Neural cell (in vitro differentiated cells): Measurements from ENCODE around the gene ELN.

Source experiments
- EP300 ChIP-seq: fragments of 450-650 bp; conservative IDR thresholded peaks from 2 replicates; pipeline ENCODE4 v1.6.1; 2014; ENCODE audit warnings: antibody characterized with exemption, mild to moderate bottlenecking, moderate library complexity; ENCODE audit not compliant: poor library complexity, severe bottlenecking
- POLR2AphosphoS5 ChIP-seq: IDR thresholded peaks from 2 replicates; pipeline ENCODE4 v1.6.1; 2012
- TF ChIP-seq, protein P1 (sequence below): fragments of 450-650 bp; IDR thresholded peaks from 2 replicates; pipeline ENCODE4 v1.5.1; 2014; ENCODE audit warnings: antibody characterized with exemption, mild to moderate bottlenecking, moderate library complexity; ENCODE audit not compliant: poor library complexity, severe bottlenecking

DNA sequence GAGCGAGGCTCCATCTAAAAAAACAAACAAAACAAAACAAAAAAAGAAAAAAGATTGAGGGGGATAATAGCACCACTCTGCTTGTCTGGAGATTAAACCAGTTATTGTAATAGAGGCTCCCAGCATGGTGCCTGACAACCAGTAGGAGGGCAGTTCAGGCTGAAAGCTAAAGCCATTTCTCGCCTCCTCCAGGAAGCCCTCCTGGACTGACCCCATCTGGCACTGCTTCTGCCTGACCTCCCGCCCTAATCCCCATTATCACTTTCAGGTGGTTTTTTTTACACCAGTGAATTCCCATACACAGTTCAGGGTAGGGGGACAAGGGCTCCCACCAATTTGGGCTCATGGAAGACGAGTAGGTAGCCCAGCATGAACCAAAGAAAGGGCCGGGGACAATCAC is 8.8 kb upstream of the ELN start:
- TF ChIP-seq, protein P1, sequence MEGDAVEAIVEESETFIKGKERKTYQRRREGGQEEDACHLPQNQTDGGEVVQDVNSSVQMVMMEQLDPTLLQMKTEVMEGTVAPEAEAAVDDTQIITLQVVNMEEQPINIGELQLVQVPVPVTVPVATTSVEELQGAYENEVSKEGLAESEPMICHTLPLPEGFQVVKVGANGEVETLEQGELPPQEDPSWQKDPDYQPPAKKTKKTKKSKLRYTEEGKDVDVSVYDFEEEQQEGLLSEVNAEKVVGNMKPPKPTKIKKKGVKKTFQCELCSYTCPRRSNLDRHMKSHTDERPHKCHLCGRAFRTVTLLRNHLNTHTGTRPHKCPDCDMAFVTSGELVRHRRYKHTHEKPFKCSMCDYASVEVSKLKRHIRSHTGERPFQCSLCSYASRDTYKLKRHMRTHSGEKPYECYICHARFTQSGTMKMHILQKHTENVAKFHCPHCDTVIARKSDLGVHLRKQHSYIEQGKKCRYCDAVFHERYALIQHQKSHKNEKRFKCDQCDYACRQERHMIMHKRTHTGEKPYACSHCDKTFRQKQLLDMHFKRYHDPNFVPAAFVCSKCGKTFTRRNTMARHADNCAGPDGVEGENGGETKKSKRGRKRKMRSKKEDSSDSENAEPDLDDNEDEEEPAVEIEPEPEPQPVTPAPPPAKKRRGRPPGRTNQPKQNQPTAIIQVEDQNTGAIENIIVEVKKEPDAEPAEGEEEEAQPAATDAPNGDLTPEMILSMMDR, result no peak
- TF ChIP-seq POLR2AphosphoS5, result no peak
- TF ChIP-seq EP300, result no peak
